Measurements from ENCODE around the gene ERICH2.

The ERICH2 gene

GRCh38 chr2:170846314-170846713 lies 76.1 kb downstream of the ERICH2 start:
- DNase-seq = no peak

GRCh38 chr2:170847716-170848115 lies 77.5 kb downstream of the ERICH2 start:
- DNase-seq = no peak
